Uterus (tissue), 4 donors: ENCODE data around the gene FICD. TPM values are rescaled to one million over a fixed set of nuclear protein-coding genes. Genes with fewer than 3 reads are reported as not detected.
"Not testable (repeated sequence)": the region's sequence is repeated elsewhere in the genome, so short reads cannot be mapped to it uniquely, and the experiment has no call there.

Source experiments
- DNase-seq, 2 donors: peaks; one replicate each; pipeline ENCODE4 v3.0.0-alpha.2; 2019 to 2020
- H3K27ac ChIP-seq, 2 donors: fragments of 200-600 bp; sonication (generic); 1 replicate in 1 of 2; 2 replicates in 1 of 2; pipeline ENCODE4 v1.5.1; 2016 to 2018
- H3K27me3 ChIP-seq, 2 donors: fragments of 200-600 bp; sonication (generic); one replicate each; pipeline ENCODE4 v1.5.1; 2018 to 2019; ENCODE audit warnings: control low read depth in 1 of 2
- H3K36me3 ChIP-seq, 2 donors: fragments of 200-600 bp; sonication (generic); one replicate each; pipeline ENCODE4 v1.5.1; 2019; ENCODE audit warnings: control low read depth in 1 of 2
- H3K4me1 ChIP-seq, 2 donors: fragments of 200-600 bp; sonication (generic); one replicate each; pipeline ENCODE4 v1.5.1; 2018 to 2019; ENCODE audit warnings: control low read depth in 1 of 2
- H3K4me3 ChIP-seq, 2 donors: fragments of 200-600 bp; sonication (generic); 1 replicate in 1 of 2; 2 replicates in 1 of 2; pipeline ENCODE4 v1.5.1; 2018 to 2019; ENCODE audit warnings: mild to moderate bottlenecking in 1 of 2
- H3K9me3 ChIP-seq, 2 donors: fragments of 200-600 bp; sonication (generic); one replicate each; pipeline ENCODE4 v1.5.1; 2019; ENCODE audit warnings: control low read depth in 1 of 2
- POLR2A ChIP-seq, 2 donors: fragments of 450-650 bp; IDR thresholded peaks; one replicate each; pipeline ENCODE4 v1.6.1; 2016; ENCODE audit warnings: antibody characterized with exemption in 2 of 2, mild to moderate bottlenecking in 1 of 2, moderate library complexity in 1 of 2
- intact Hi-C: fragments of 100-400 bp; cut with DNase I; formaldehyde crosslinking; loops from one replicate; pipeline ENCODE4 v1.15.1; 2023; ENCODE audit warnings: low total_unique reads
- total RNA-seq, 4 donors: library from RNA; depleted of rRNA in 3 of 4; stranded (reverse); fragments of >200 nt in 3 of 4; gene quantifications; one replicate each; pipeline versions ENCODE4 v1.1.0 to v1.2.4, GENCODE V29; 2014 to 2023
- TF ChIP-seq, protein P1 (sequence below), 4 experiments: fragments of 200-600 bp in 2 of 4; fragments of 450-650 bp in 2 of 4; sonication (generic) in 2 of 4; IDR thresholded peaks; one replicate each; pipeline ENCODE4 v1.5.1; 2016 to 2019; ENCODE audit warnings: antibody characterized with exemption in 4 of 4, mild to moderate bottlenecking in 2 of 4, moderate library complexity in 1 of 4
- donor health status: DM: yes; HTN: yes; CAD: no.

The FICD gene
- total RNA-seq, 4 donors from 2014 or later, result 3.5 to 11.5 (median 4.3) TPM

DNA sequence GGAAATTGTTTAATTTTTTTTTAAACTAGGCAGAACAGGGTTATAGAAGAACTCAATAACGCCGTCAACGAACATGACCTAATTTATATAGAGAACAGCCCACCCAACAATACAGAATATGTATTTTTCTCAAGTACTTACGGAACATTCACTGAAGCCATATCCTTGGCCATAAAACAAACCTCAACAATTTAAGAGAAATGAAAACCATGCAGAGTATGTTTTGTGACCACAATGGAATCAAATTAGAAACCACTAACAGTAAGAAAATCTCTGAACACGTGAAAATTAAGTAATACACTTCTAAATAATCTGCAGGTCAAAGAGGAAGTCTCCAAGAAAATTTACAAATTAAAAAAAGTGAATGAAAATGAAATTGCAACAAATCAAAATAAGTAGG, 36.5 kb downstream of the FICD start:
- TF ChIP-seq, protein P1, sequence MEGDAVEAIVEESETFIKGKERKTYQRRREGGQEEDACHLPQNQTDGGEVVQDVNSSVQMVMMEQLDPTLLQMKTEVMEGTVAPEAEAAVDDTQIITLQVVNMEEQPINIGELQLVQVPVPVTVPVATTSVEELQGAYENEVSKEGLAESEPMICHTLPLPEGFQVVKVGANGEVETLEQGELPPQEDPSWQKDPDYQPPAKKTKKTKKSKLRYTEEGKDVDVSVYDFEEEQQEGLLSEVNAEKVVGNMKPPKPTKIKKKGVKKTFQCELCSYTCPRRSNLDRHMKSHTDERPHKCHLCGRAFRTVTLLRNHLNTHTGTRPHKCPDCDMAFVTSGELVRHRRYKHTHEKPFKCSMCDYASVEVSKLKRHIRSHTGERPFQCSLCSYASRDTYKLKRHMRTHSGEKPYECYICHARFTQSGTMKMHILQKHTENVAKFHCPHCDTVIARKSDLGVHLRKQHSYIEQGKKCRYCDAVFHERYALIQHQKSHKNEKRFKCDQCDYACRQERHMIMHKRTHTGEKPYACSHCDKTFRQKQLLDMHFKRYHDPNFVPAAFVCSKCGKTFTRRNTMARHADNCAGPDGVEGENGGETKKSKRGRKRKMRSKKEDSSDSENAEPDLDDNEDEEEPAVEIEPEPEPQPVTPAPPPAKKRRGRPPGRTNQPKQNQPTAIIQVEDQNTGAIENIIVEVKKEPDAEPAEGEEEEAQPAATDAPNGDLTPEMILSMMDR (IDR thresholded peaks at IDR 0.05), result no peak
- no peak for TF ChIP-seq POLR2A (IDR thresholded peaks at IDR 0.05)
- no peak overlapping the region for H3K4me3 ChIP-seq
- H3K36me3 ChIP-seq, result no peaks in the 10 kb centered on the region
- H3K27me3 ChIP-seq, result no peaks in the 10 kb centered on the region
- DNase-seq, result no peak
- peaks cover 2 to 8% of the 10 kb centered on the region in 2 donors for H3K4me1 ChIP-seq
- no peak overlapping the region for H3K27ac ChIP-seq
- no peaks in the 10 kb centered on the region for H3K9me3 ChIP-seq
- intact Hi-C loops, result no loop called here

DNA sequence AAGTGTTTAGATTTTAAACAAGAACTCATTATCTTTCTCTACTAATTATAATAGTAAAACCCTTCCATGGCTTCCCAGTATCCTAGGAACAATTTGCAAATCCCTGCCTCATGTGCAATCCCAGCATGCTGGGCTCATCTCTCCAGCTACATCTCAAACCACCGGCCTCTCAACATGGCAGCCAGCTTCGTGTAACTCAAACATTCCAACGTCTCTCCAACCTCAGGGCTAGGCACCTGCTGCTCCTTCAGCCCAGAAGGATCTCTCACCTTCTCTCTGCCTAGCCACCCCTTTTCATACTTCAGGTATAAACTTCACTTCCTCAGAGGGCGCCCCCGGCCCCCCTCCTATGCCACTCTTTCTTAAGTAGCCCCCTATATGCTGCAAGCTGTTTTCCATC, 38.7 kb downstream of the FICD start:
- TF ChIP-seq POLR2A (IDR thresholded peaks at IDR 0.05), result no peak
- TF ChIP-seq, protein P1 (IDR thresholded peaks at IDR 0.05), result no peak
- DNase-seq, result no peak
- intact Hi-C loops, result no loop called here
- H3K27me3 ChIP-seq, result no peaks in the 10 kb centered on the region
- peaks cover 2 to 8% of the 10 kb centered on the region in 2 donors for H3K4me1 ChIP-seq
- H3K36me3 ChIP-seq, result no peaks in the 10 kb centered on the region
- no peak overlapping the region for H3K27ac ChIP-seq
- H3K4me3 ChIP-seq, result no peak overlapping the region
- H3K9me3 ChIP-seq, result no peaks in the 10 kb centered on the region

DNA sequence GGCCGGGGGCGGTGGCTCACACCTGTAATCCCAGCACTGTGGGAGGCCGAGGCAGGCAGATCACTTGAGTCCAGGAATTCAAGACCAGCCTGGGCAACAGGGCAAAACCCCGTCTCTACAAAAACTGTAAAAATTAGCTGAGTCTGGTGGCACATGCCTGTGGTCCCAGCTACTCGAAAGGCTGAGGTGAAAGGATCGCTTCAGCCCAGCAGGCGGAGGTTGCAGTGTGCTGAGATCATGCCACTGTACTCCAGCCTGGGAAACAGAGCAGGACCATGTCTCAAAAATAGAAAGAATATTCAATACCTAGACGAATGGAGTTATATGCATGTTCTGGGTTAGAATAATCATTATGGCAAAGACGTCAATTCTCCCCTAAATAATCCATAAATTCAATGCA, 40.3 kb downstream of the FICD start:
- intact Hi-C loops, H3K9me3 ChIP-seq, DNase-seq, H3K27ac ChIP-seq, H3K4me3 ChIP-seq, H3K27me3 ChIP-seq, H3K36me3 ChIP-seq: not testable (repeated sequence)
- H3K4me1 ChIP-seq, result peaks cover 2 to 18% of the 10 kb centered on the region in 2 donors

DNA sequence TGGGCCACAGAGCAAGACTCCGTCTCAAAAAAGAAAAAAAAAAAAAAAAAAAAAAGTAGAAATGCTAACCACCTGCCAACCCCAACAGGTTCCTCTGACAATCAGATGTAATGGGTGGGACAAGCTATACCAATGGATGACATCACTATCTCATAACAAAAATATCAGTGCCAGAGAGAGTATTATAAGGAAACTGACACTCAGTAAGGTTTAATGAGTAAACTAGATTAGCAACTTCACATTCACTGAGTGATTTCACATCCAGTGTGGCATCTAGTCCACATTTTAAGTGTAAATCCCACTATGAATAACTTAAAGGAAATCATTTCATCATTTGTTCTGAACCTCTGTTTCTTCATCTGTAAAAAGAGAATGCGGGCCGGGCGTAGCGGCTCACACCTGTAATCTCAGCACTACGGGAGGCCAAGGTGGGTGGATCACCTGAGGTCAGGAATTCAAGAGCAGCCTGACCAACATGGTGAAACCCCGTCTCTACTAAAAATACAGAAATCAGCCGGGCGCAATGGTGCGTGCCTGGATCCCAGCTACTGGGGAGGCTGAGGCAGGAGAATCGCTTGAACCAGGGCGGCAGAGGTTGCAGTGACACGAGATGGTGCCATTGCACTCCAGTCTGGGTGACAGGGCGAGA, 44.1 kb downstream of the FICD start:
- Histone ChIP-seq H3K4me1 (peaks cover 0 to 22% of the 10 kb centered on the region in 2 donors), H3K4me3 (no peak overlapping the region), H3K27me3 (no peaks in the 10 kb centered on the region), H3K27ac (no peak overlapping the region), H3K36me3 (no peaks in the 10 kb centered on the region), H3K9me3 (no peaks in the 10 kb centered on the region)
- intact Hi-C loops, result no loop called here
- no peak for DNase-seq
- TF ChIP-seq, protein P1 (IDR thresholded peaks at IDR 0.05), result no peak
- no peak for TF ChIP-seq POLR2A (IDR thresholded peaks at IDR 0.05)

DNA sequence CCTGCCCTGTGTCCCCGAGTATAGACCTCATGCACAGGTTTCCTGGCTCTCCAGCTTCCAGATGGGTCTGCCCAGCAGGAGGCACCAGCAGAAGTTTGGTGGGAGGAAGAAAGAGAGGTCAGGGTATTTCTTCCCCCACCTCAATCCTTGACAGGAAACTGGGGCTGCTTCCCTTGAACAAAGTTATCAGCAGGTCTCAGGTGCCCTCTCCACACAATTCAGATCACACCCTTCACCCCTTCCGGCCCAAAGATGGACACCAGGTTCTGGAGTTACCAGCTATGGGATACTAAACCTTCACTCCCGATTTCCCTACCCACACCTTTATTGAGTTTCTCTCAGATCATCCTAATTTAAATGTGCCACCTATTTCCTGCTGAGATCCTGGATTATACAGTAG, 44.7 kb downstream of the FICD start:
- DNase-seq, result no peak
- intact Hi-C loops, result loop anchor here (5.0 to 10.0 kb wide), 2 partner anchors 58 to 535 kb away; partner anchors contain the start of genes ALKBH2 and UNG
- TF ChIP-seq POLR2A (IDR thresholded peaks at IDR 0.05), result no peak
- TF ChIP-seq, protein P1 (IDR thresholded peaks at IDR 0.05), result no peak
- Histone ChIP-seq H3K27ac (no peak overlapping the region), H3K27me3 (no peaks in the 10 kb centered on the region), H3K4me3 (peak overlapping the region; percentile 67 to 91), H3K9me3 (no peaks in the 10 kb centered on the region), H3K4me1 (peaks cover 0 to 22% of the 10 kb centered on the region in 2 donors), H3K36me3 (no peaks in the 10 kb centered on the region)
